Measurements from ENCODE around the gene FMN2. TPM values are rescaled to one million over a fixed set of nuclear protein-coding genes. Genes with fewer than 3 reads are reported as not detected.

FMN2 gene
- total RNA-seq, 1 donor from 2014 or later: 0.52 TPM

- intact Hi-C loops (cut with DNase I): no loop called here
- H3K9me3 ChIP-seq: no peaks in the 10 kb centered on the region
- H3K27ac ChIP-seq: no peak overlapping the region
- H3K4me3 ChIP-seq: no peak overlapping the region
- DNase-seq (no peak), ATAC-seq (no peak)
- H3K27me3 ChIP-seq: no peaks in the 10 kb centered on the region
- H3K36me3 ChIP-seq: no peaks in the 10 kb centered on the region
- TF ChIP-seq, protein P1, sequence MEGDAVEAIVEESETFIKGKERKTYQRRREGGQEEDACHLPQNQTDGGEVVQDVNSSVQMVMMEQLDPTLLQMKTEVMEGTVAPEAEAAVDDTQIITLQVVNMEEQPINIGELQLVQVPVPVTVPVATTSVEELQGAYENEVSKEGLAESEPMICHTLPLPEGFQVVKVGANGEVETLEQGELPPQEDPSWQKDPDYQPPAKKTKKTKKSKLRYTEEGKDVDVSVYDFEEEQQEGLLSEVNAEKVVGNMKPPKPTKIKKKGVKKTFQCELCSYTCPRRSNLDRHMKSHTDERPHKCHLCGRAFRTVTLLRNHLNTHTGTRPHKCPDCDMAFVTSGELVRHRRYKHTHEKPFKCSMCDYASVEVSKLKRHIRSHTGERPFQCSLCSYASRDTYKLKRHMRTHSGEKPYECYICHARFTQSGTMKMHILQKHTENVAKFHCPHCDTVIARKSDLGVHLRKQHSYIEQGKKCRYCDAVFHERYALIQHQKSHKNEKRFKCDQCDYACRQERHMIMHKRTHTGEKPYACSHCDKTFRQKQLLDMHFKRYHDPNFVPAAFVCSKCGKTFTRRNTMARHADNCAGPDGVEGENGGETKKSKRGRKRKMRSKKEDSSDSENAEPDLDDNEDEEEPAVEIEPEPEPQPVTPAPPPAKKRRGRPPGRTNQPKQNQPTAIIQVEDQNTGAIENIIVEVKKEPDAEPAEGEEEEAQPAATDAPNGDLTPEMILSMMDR (IDR thresholded peaks at IDR 0.05): no peak
- no peaks in the 10 kb centered on the region for H3K4me1 ChIP-seq
These were observed 302.7 kb downstream of the FMN2 start for GRCh38 chr1:240394353-240394752.

DNA sequence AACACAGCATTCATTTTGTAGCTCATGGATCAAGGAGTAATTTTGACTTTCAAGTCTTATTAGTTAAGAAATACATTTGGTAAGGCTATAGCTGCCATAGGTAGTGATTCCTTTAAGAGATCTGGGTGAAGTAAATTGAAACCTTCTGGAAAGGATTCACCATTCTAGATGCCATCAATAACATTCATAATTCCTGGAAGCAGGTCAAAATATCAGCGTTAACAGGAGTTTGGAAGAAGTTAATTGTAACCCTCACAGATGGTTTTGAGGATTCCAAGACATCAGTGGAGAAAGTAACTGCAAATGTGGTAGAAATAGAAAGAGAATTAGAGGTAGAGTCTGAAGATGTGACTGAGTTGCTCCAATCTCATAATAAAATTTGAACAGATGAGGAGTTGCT lies 303.7 kb downstream of the FMN2 start:
- DNase-seq (no peak), ATAC-seq (no peak)
- H3K27ac ChIP-seq: no peak overlapping the region
- H3K27me3 ChIP-seq: no peaks in the 10 kb centered on the region
- TF ChIP-seq, protein P1 (IDR thresholded peaks at IDR 0.05): no peak
- H3K4me1 ChIP-seq: no peaks in the 10 kb centered on the region
- no peaks in the 10 kb centered on the region for H3K9me3 ChIP-seq
- H3K4me3 ChIP-seq: no peak overlapping the region
- no peaks in the 10 kb centered on the region for H3K36me3 ChIP-seq
- intact Hi-C loops (cut with DNase I): no loop called here

- Histone ChIP-seq H3K9me3 (no peaks in the 10 kb centered on the region), H3K27me3 (no peaks in the 10 kb centered on the region), H3K27ac (no peak overlapping the region), H3K36me3 (no peaks in the 10 kb centered on the region), H3K4me1 (no peaks in the 10 kb centered on the region), H3K4me3 (no peak overlapping the region)
- TF ChIP-seq, protein P1 (IDR thresholded peaks at IDR 0.05): no peak
- DNase-seq (no peak), ATAC-seq (peak; percentile 17)
- intact Hi-C loops (cut with DNase I): no loop called here
These were observed 307.7 kb downstream of the FMN2 start for GRCh38 chr1:240399381-240399780.

DNA sequence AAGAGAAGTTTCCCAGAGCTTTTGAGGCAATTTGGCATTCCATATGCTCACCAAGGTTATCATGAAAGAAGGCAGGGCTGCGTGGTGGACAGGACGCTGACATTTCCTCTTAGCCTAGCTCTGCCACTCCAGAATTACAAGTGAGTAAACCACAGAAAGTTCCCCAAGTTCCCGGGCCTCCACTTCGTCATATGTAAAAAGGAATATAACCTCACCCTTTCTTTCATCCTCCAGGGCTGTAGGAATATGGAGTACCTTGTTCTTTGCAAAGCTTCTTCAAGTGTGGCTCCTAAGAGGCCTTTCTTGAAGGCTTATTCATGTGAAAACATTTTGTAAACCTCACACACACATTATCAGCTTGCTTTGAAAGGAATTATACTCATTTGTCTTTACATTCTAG lies 310.0 kb downstream of the FMN2 start:
- Histone ChIP-seq H3K9me3 (no peaks in the 10 kb centered on the region), H3K27me3 (no peaks in the 10 kb centered on the region), H3K4me3 (no peak overlapping the region), H3K36me3 (no peaks in the 10 kb centered on the region), H3K4me1 (no peaks in the 10 kb centered on the region), H3K27ac (no peak overlapping the region)
- intact Hi-C loops (cut with DNase I): no loop called here
- TF ChIP-seq, protein P1 (IDR thresholded peaks at IDR 0.05): no peak
- DNase-seq (no peak), ATAC-seq (peak; percentile 89)

DNA sequence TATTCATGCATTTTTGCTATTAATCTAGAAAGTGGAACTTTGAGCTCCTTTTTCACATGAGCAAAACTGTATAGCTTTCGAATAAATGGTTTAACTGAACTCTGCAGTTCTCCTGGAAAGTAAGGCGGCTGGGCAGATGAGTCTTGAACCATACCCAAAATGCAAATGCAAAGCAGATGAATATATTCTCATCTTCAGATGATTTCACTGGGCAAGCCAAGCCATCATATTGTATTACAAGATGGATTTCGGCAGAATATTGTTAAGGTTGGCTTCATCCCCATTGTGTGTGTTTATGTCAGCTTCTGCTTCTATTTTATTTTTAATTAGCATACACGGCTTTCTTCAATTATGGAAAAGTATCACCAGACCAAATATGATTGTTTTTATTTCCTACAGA lies 310.6 kb downstream of the FMN2 start:
- H3K9me3 ChIP-seq: no peaks in the 10 kb centered on the region
- no peaks in the 10 kb centered on the region for H3K27me3 ChIP-seq
- DNase-seq (no peak), ATAC-seq (no peak)
- H3K36me3 ChIP-seq: no peaks in the 10 kb centered on the region
- intact Hi-C loops (cut with DNase I): no loop called here
- TF ChIP-seq, protein P1 (IDR thresholded peaks at IDR 0.05): no peak
- no peaks in the 10 kb centered on the region for H3K4me1 ChIP-seq
- H3K4me3 ChIP-seq: no peak overlapping the region
- H3K27ac ChIP-seq: no peak overlapping the region

- Histone ChIP-seq H3K36me3 (no peaks in the 10 kb centered on the region), H3K4me3 (no peak overlapping the region), H3K27me3 (no peaks in the 10 kb centered on the region), H3K9me3 (no peaks in the 10 kb centered on the region), H3K27ac (no peak overlapping the region), H3K4me1 (no peaks in the 10 kb centered on the region)
- DNase-seq (no peak), ATAC-seq (no peak)
- TF ChIP-seq, protein P1 (IDR thresholded peaks at IDR 0.05): no peak
- intact Hi-C loops (cut with DNase I): no loop called here
These were observed 312.6 kb downstream of the FMN2 start for GRCh38 chr1:240404286-240404685.
